AG08395 (cell line): Measurements from ENCODE around the gene TMEM235.

Experiments used
- DNase-seq: peaks from one replicate; pipeline ENCODE4 v3.0.0; 2012; ENCODE audit warnings: mixed read lengths, low spot score

The TMEM235 gene

GRCh38 chr17:78272181-78272913, 40.9 kb downstream of the TMEM235 start:
- DNase-seq = no peak

- no peak for DNase-seq
These were observed 41.5 kb downstream of the TMEM235 start for GRCh38 chr17:78272914-78273258.

GRCh38 chr17:78273813-78274212, 42.4 kb downstream of the TMEM235 start:
- DNase-seq = no peak

GRCh38 chr17:78275355-78275754, 43.9 kb downstream of the TMEM235 start:
- DNase-seq = no peak

GRCh38 chr17:78276098-78276887, 44.9 kb downstream of the TMEM235 start:
- no peak for DNase-seq

GRCh38 chr17:78278139-78278741, 46.8 kb downstream of the TMEM235 start:
- no peak for DNase-seq

GRCh38 chr17:78279360-78279990, 48.0 kb downstream of the TMEM235 start:
- DNase-seq = no peak

- no peak for DNase-seq
These were observed 49.9 kb downstream of the TMEM235 start for GRCh38 chr17:78281249-78281845.

- no peak for DNase-seq
These were observed 52.7 kb downstream of the TMEM235 start for GRCh38 chr17:78284146-78284545.

- no peak for DNase-seq
These were observed 57.6 kb downstream of the TMEM235 start for GRCh38 chr17:78289004-78289403.

GRCh38 chr17:78289802-78290363, 58.5 kb downstream of the TMEM235 start:
- DNase-seq = peak; percentile 85
